ENCODE data around the gene SC5D. TPM values are rescaled to one million over a fixed set of nuclear protein-coding genes. Genes with fewer than 3 reads are reported as not detected.

SC5D gene
- total RNA-seq, 2 donors from 2014 or later = 24.4 to 79.6 TPM

GRCh38 chr11:121299417-121299816, 6.8 kb downstream of the SC5D start:
- no peak overlapping the region for H3K9ac ChIP-seq (ENCODE audit: low read depth in 2 of 2, low read length in 2 of 2)
- no peak for TF ChIP-seq CTCF (IDR thresholded peaks at IDR 0.05)
- no peak overlapping the region for H3K4me3 ChIP-seq
- H3K36me3 ChIP-seq = no peaks in the 10 kb centered on the region
- H3K9me3 ChIP-seq = no peaks in the 10 kb centered on the region
- DNase-seq = no peak
- no peaks in the 10 kb centered on the region for H3K4me1 ChIP-seq
- H3K27ac ChIP-seq = no peak overlapping the region
- intact Hi-C loops (cut with DNase I) = no loop called here
- no peaks in the 10 kb centered on the region for H3K27me3 ChIP-seq

GRCh38 chr11:121300313-121300971, 7.9 kb downstream of the SC5D start:
- no peak for DNase-seq
- Histone ChIP-seq H3K36me3 (no peaks in the 10 kb centered on the region), H3K9ac (ENCODE audit: low read depth in 2 of 2, low read length in 2 of 2) (no peak overlapping the region), H3K9me3 (no peaks in the 10 kb centered on the region), H3K4me3 (no peak overlapping the region), H3K4me1 (no peaks in the 10 kb centered on the region), H3K27ac (no peak overlapping the region), H3K27me3 (no peaks in the 10 kb centered on the region)
- intact Hi-C loops (cut with DNase I) = no loop called here
- TF ChIP-seq CTCF (IDR thresholded peaks at IDR 0.05) = no peak

GRCh38 chr11:121300972-121301699, 8.6 kb downstream of the SC5D start:
- no peak overlapping the region for H3K9ac ChIP-seq (ENCODE audit: low read depth in 2 of 2, low read length in 2 of 2)
- H3K27ac ChIP-seq = no peak overlapping the region
- intact Hi-C loops (cut with DNase I) = no loop called here
- no peak overlapping the region for H3K4me3 ChIP-seq
- no peaks in the 10 kb centered on the region for H3K27me3 ChIP-seq
- H3K9me3 ChIP-seq = no peaks in the 10 kb centered on the region
- TF ChIP-seq CTCF (IDR thresholded peaks at IDR 0.05) = no peak
- no peak for DNase-seq
- H3K36me3 ChIP-seq = no peaks in the 10 kb centered on the region
- H3K4me1 ChIP-seq = no peaks in the 10 kb centered on the region

GRCh38 chr11:121304759-121305158, 12.2 kb downstream of the SC5D start:
- Histone ChIP-seq H3K9ac (ENCODE audit: low read depth in 2 of 2, low read length in 2 of 2) (no peak overlapping the region), H3K36me3 (peaks cover 6% of the 10 kb centered on the region), H3K27ac (no peak overlapping the region), H3K4me3 (no peak overlapping the region), H3K9me3 (no peaks in the 10 kb centered on the region), H3K4me1 (no peaks in the 10 kb centered on the region), H3K27me3 (no peaks in the 10 kb centered on the region)
- intact Hi-C loops (cut with DNase I) = no loop called here
- no peak for DNase-seq
- no peak for TF ChIP-seq CTCF (IDR thresholded peaks at IDR 0.05)

- TF ChIP-seq CTCF (IDR thresholded peaks at IDR 0.05) = no peak
- Histone ChIP-seq H3K4me3 (no peak overlapping the region), H3K36me3 (peaks cover 6% of the 10 kb centered on the region)
Observed at GRCh38 chr11:121308816-121309215, 16.2 kb downstream of the SC5D start.

More at GRCh38 chr11:121308816-121309215, 16.2 kb downstream of the SC5D start:
- intact Hi-C loops (cut with DNase I) = no loop called here
- Histone ChIP-seq H3K4me1 (no peaks in the 10 kb centered on the region), H3K27ac (no peak overlapping the region), H3K27me3 (no peaks in the 10 kb centered on the region), H3K9me3 (no peaks in the 10 kb centered on the region), H3K9ac (ENCODE audit: low read depth in 2 of 2, low read length in 2 of 2) (no peak overlapping the region)
- no peak for DNase-seq
